K562 (cell line): ENCODE data around the gene FRRS1L. TPM values are rescaled to one million over a fixed set of nuclear protein-coding genes. Genes with fewer than 3 reads are reported as not detected.

ENCODE experiments used
- ATAC-seq: fragments of 200-7000 bp; cut with Tn5 transposase; 3 replicates; pipeline ENCODE4 v1.9.1; 2020; ENCODE audit warnings: moderate library complexity
- BruUV-seq: library from RNA; stranded (reverse); fragments of 400-500 nt; replicated peaks from 2 replicates; lab custom pipeline; 2021; lab: Mats Ljungman, UMichigan
- CTCF ChIA-PET: fragments of 300-600 bp; formaldehyde crosslinking; extraction: SDS; loops from one replicate; lab custom pipeline; 2021; ENCODE audit warnings: low intra/inter-chr PET ratio; lab: Yijun Ruan, JAX
- POLR2A ChIA-PET: fragments of 300-600, 350-650 bp; sonication (Branson Sonifier 250); formaldehyde crosslinking; extraction: SDS; loops from one replicate; lab custom pipeline; 2021; ENCODE audit warnings: antibody characterized with exemption, inconsistent platforms; lab: Yijun Ruan, JAX
- DNase-seq, 4 experiments: peaks; one replicate each; pipeline versions ENCODE4 v3.0.0 to v3.0.0-alpha.2; 2011 to 2018; ENCODE audit warnings: low spot score in 3 of 4, mixed read lengths in 3 of 4; ENCODE audit errors: extremely low read depth in 1 of 4
- FAIRE-seq: peaks from 2 replicates; lab custom pipeline; 2011; peaks lifted over from hg19 to GRCh38; lab: Jason Lieb, UNC
- H2AFZ ChIP-seq: 2 replicates; pipeline ENCODE4 v1.6.0; 2011; ENCODE audit warnings: low read depth, low read length, control low read depth, inconsistent platforms
- H3K27ac ChIP-seq: fragments of 200-600 bp; 3 replicates; pipeline ENCODE4 v1.8.0; 2011; ENCODE audit warnings: low read depth, mild to moderate bottlenecking, control low read depth, inconsistent platforms, low read length, moderate library complexity, mixed read lengths; ENCODE audit errors: extremely low read depth
- H3K27me3 ChIP-seq, 2 experiments: fragments of 300-600 bp in 1 of 2; 2 replicates in 1 of 2; 3 replicates in 1 of 2; pipeline versions ENCODE4 v1.6.0 to v1.8.0; 2011; ENCODE audit warnings: inconsistent platforms in 2 of 2, low read length in 2 of 2, mild to moderate bottlenecking in 1 of 2, mixed read lengths in 1 of 2, moderate library complexity in 1 of 2; ENCODE audit not compliant: control insufficient read depth in 2 of 2, insufficient read depth in 2 of 2
- H3K36me3 ChIP-seq: fragments of 300-600 bp; 3 replicates; pipeline ENCODE4 v1.8.0; 2011; ENCODE audit warnings: mild to moderate bottlenecking, low read length, inconsistent platforms; ENCODE audit not compliant: control insufficient read depth, insufficient read depth
- H3K4me1 ChIP-seq, 2 experiments: fragments of 200-600 bp in 1 of 2; replicated peaks in 1 of 2; 2 replicates in 1 of 2; 3 replicates in 1 of 2; pipeline versions ENCODE4 v1.5.1 to v1.8.0; 2011; ENCODE audit warnings: inconsistent platforms in 2 of 2, low read length in 2 of 2, mild to moderate bottlenecking in 1 of 2, mixed read lengths in 1 of 2, moderate library complexity in 1 of 2; ENCODE audit not compliant: control insufficient read depth in 2 of 2, insufficient read depth in 2 of 2
- H3K4me2 ChIP-seq: 2 replicates; pipeline ENCODE4 v1.6.1; 2011; ENCODE audit warnings: low read length, control low read depth, inconsistent platforms, mixed read lengths; ENCODE audit not compliant: insufficient read depth
- H3K4me3 ChIP-seq: fragments of 200-600 bp; sonication (generic), shearing (Covaris generic); 2 replicates; pipeline ENCODE4 v1.5.1; 2016; ENCODE audit warnings: control low read depth, inconsistent platforms
- H3K79me2 ChIP-seq: fragments of 200-600 bp; 3 replicates; pipeline ENCODE4 v1.8.0; 2011; ENCODE audit warnings: low read length, inconsistent platforms; ENCODE audit not compliant: control insufficient read depth, insufficient read depth
- H3K9ac ChIP-seq, 2 experiments: 2 replicates each; pipeline versions ENCODE4 v1.6.0 to v1.6.1; 2011; ENCODE audit warnings: low read depth in 2 of 2, low read length in 2 of 2, control low read depth in 1 of 2, inconsistent platforms in 1 of 2, mild to moderate bottlenecking in 1 of 2, mixed read lengths in 1 of 2; ENCODE audit not compliant: insufficient read depth in 1 of 2
- H3K9me1 ChIP-seq: one replicate; pipeline ENCODE4 v1.6.0; 2011; ENCODE audit warnings: inconsistent platforms, mild to moderate bottlenecking, low read length, moderate library complexity; ENCODE audit not compliant: control insufficient read depth, insufficient read depth
- H3K9me3 ChIP-seq: replicated peaks from 2 replicates; pipeline ENCODE4 v1.5.1; 2011; ENCODE audit warnings: low read depth, low read length, inconsistent platforms; ENCODE audit not compliant: control insufficient read depth, insufficient read depth
- H4K20me1 ChIP-seq: replicated peaks from 2 replicates; pipeline ENCODE4 v1.6.1; 2011; ENCODE audit warnings: low read length, inconsistent platforms, mixed read lengths; ENCODE audit not compliant: control insufficient read depth, insufficient read depth
- HLTF ChIP-seq: fragments of 450-650 bp; IDR thresholded peaks from 2 replicates; pipeline ENCODE4 v1.6.1; 2016
- JUNB ChIP-seq: fragments of 450-650 bp; formaldehyde crosslinking; conservative IDR thresholded peaks from 2 replicates; pipeline ENCODE4 v1.4.0; 2020; ENCODE audit warnings: mild to moderate bottlenecking
- KLF10 ChIP-seq: fragments of 250-450 bp; sonication (Bioruptor Pico); IDR thresholded peaks from 2 replicates; pipeline ENCODE4 v1.6.1; 2021; ENCODE audit warnings: matching md5 sums
- SPI1 ChIP-seq: IDR thresholded peaks from 2 replicates; pipeline ENCODE4 v1.6.1; 2011; ENCODE audit warnings: low read depth, low read length, control low read depth, borderline replicate concordance
- ZNF175 ChIP-seq: fragments of 200-800 bp; sonication (Bioruptor generic); IDR thresholded peaks from 2 replicates; pipeline ENCODE4 v1.6.1; 2016; ENCODE audit warnings: low read depth, mild to moderate bottlenecking, missing genetic modification characterization, missing compliant biosample characterization
- ZNF408 ChIP-seq: fragments of 250-450 bp; sonication (Bioruptor Pico); IDR thresholded peaks from 2 replicates; pipeline ENCODE4 v1.4.0; 2020; ENCODE audit warnings: low read depth, mild to moderate bottlenecking, moderate library complexity
- ZNF778 ChIP-seq: fragments of 450-650 bp; formaldehyde crosslinking; IDR thresholded peaks from 2 replicates; pipeline ENCODE4 v1.4.0; 2020; ENCODE audit warnings: mild to moderate bottlenecking, moderate library complexity
- WGBS: fragments of 100-300 bp; shearing (Covaris generic); methylation state at CpG from one replicate; pipeline ENCODE4 v1.1.6; 2016; ENCODE audit warnings: low coverage, mixed read lengths; ENCODE audit not compliant: insufficient coverage; ENCODE audit errors: missing lambda C conversion rate; 5-methylcytosine and 5-hydroxymethylcytosine counted together
- in situ Hi-C: fragments of 300-500 bp; cut with MboI; formaldehyde crosslinking; loops from 4 replicates; pipeline ENCODE4 v1.15.0; 2018; ENCODE audit warnings: inconsistent platforms, mixed read lengths
- intact Hi-C: fragments of 100-400 bp; cut with micrococcal nuclease; formaldehyde crosslinking; loops from 2 replicates; pipeline ENCODE4 v1.14.2; 2022
- polyA plus RNA-seq, 8 experiments: library from polyadenylated mRNA; depleted of rRNA in 4 of 8; stranded (reverse) in 5 of 8; unstranded in 3 of 8; fragments of >200 nt; fragmentation: Nextera tagmentation in 2 of 8; fragmentation: Illumina TruSeq in 1 of 8; extraction: Ambion mirVana in 2 of 8; extraction: Trizol in 1 of 8; gene quantifications; 2 replicates each; pipeline versions ENCODE4 v1.2.1 to v1.2.3, GENCODE V29; 2011 to 2014; ENCODE audit warnings: inconsistent platforms in 1 of 8, missing spikeins in 1 of 8
- total RNA-seq, 7 experiments: library from RNA; depleted of rRNA in 6 of 7; stranded (reverse); fragments of >200 nt in 6 of 7; fragmentation: Illumina TruSeq in 2 of 7; extraction: Trizol in 2 of 7; gene quantifications; 2 replicates each; pipeline versions ENCODE4 v1.2.1 to v1.2.3, GENCODE V29; 2011 to 2021; ENCODE audit warnings: low replicate concordance in 1 of 7
- TF ChIP-seq, protein P1 (sequence below): IDR thresholded peaks from 2 replicates; pipeline ENCODE4 v1.6.1; 2014; ENCODE audit warnings: antibody characterized with exemption
- TF ChIP-seq, protein P2 (sequence below), 3 experiments: fragments of 200-800 bp in 1 of 3; fragments of 250-450 bp in 1 of 3; fragments of 450-650 bp in 1 of 3; sonication (Bioruptor Pico) in 1 of 3; sonication (Bioruptor generic) in 1 of 3; formaldehyde crosslinking in 1 of 3; IDR thresholded peaks; 2 replicates each; pipeline versions ENCODE4 v1.6.1 to v1.8.0; 2016 to 2022; ENCODE audit warnings: mild to moderate bottlenecking in 2 of 3, missing genetic modification characterization in 2 of 3, missing compliant biosample characterization in 1 of 3, moderate library complexity in 1 of 3
- TF ChIP-seq, protein P3 (sequence below): sonication (generic); formaldehyde crosslinking; IDR thresholded peaks from 2 replicates; pipeline ENCODE4 v1.8.0; 2023; ENCODE audit warnings: mild to moderate bottlenecking, missing genetic modification reagents

FRRS1L gene
- total and polyA plus RNA-seq, 9 of the 15 experiments (the other 6 are each of a cell fraction or from before 2014, with no cell fraction given): under 0.01 to 0.04 (median 0.03) TPM; not detected in 5

DNA sequence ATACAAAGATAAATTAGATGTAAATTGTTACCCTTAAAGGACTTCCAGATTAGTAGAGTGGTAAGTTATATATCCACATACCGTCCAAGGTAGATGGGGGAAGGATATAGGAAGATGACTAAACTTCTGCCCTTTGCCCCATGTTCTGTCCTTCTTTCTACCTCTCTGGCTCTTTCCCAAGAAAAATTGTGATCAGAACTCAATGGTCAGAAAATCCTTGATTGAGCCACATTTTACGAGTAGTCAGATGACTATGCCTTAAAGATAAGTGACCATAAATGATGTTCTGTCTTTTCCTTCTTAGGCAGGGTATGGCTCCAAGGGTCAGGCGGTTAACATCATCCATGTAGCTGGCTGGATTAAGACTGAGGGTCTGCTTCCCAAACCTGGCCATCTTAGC, 4.4 kb downstream of the FRRS1L start (continued):
- no peak for TF ChIP-seq ZNF778 (CRISPR knock-in tag)
- TF ChIP-seq, protein P1, sequence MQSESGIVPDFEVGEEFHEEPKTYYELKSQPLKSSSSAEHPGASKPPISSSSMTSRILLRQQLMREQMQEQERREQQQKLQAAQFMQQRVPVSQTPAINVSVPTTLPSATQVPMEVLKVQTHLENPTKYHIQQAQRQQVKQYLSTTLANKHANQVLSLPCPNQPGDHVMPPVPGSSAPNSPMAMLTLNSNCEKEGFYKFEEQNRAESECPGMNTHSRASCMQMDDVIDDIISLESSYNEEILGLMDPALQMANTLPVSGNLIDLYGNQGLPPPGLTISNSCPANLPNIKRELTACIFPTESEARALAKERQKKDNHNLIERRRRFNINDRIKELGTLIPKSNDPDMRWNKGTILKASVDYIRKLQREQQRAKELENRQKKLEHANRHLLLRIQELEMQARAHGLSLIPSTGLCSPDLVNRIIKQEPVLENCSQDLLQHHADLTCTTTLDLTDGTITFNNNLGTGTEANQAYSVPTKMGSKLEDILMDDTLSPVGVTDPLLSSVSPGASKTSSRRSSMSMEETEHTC: no peak
- TF ChIP-seq, protein P2, sequence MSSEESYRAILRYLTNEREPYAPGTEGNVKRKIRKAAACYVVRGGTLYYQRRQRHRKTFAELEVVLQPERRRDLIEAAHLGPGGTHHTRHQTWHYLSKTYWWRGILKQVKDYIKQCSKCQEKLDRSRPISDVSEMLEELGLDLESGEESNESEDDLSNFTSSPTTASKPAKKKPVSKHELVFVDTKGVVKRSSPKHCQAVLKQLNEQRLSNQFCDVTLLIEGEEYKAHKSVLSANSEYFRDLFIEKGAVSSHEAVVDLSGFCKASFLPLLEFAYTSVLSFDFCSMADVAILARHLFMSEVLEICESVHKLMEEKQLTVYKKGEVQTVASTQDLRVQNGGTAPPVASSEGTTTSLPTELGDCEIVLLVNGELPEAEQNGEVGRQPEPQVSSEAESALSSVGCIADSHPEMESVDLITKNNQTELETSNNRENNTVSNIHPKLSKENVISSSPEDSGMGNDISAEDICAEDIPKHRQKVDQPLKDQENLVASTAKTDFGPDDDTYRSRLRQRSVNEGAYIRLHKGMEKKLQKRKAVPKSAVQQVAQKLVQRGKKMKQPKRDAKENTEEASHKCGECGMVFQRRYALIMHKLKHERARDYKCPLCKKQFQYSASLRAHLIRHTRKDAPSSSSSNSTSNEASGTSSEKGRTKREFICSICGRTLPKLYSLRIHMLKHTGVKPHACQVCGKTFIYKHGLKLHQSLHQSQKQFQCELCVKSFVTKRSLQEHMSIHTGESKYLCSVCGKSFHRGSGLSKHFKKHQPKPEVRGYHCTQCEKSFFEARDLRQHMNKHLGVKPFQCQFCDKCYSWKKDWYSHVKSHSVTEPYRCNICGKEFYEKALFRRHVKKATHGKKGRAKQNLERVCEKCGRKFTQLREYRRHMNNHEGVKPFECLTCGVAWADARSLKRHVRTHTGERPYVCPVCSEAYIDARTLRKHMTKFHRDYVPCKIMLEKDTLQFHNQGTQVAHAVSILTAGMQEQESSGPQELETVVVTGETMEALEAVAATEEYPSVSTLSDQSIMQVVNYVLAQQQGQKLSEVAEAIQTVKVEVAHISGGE (CRISPR knock-in tag; IDR thresholded peaks at IDR 0.05): no peak
- no peak for TF ChIP-seq HLTF
- TF ChIP-seq, all 486 proteins: peak for 0

DNA sequence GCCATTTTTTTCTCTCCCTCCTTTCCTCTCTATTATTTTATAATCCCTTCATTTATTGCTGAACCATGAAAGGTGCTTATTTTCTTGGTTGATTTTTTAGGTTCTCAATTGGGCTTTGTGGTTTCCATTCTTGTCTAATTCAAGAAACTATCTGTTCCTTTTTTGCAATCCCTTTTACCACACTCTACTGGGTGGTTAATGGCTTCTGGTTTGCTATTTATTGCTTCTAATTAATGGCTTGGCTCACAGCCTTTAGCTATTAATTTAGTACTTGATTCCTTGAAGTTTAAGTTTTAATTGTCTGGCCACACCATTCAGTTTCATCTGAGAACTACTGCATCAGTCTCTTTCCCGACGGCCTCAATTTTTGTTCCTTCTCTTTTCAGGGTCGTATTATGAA, 5.6 kb downstream of the FRRS1L start:
- H3K4me1 ChIP-seq: peaks cover 0 to 3% of the 10 kb centered on the region in 2 experiments; a peak in 3 of 5 replicates
- H3K79me2 ChIP-seq: no peaks in the 10 kb centered on the region
- H3K9me3 ChIP-seq: 0 out of 2 replicates have a peak, but pooled peaks cover 2% of the 10 kb centered on the region
- ATAC-seq (no peak), DNase-seq (no peak), FAIRE-seq (no peak)
- BruUV-seq: no TSS peak
- no peak overlapping the region for H3K4me2 ChIP-seq
- ChIA-PET POLR2A (interaction anchor here (0.6 kb wide), 2 partner anchors 93 to 151 kb away, joined by 3 to 4 read pairs; no protein-coding TSS in a partner anchor), CTCF (no interaction called here)
- no peak overlapping the region for H3K27ac ChIP-seq
- no peaks in the 10 kb centered on the region for H3K9me1 ChIP-seq
- H3K36me3 ChIP-seq: no peaks in the 10 kb centered on the region
- H4K20me1 ChIP-seq: no peaks in the 10 kb centered on the region
- H3K9ac ChIP-seq: no peak overlapping the region
- 46% methylated on average over 3 of the region's 3 CpGs for WGBS
- no peaks in the 10 kb centered on the region for H3K27me3 ChIP-seq
- no peak overlapping the region for H3K4me3 ChIP-seq
- in situ Hi-C loops: no loop called here
- no peak overlapping the region for H2AFZ ChIP-seq
- intact Hi-C loops: no loop called here
- no peak for TF ChIP-seq SPI1
- TF ChIP-seq JUNB (CRISPR knock-in tag): no peak
- TF ChIP-seq ZNF408 (CRISPR knock-in tag): no peak
- TF ChIP-seq, protein P3, sequence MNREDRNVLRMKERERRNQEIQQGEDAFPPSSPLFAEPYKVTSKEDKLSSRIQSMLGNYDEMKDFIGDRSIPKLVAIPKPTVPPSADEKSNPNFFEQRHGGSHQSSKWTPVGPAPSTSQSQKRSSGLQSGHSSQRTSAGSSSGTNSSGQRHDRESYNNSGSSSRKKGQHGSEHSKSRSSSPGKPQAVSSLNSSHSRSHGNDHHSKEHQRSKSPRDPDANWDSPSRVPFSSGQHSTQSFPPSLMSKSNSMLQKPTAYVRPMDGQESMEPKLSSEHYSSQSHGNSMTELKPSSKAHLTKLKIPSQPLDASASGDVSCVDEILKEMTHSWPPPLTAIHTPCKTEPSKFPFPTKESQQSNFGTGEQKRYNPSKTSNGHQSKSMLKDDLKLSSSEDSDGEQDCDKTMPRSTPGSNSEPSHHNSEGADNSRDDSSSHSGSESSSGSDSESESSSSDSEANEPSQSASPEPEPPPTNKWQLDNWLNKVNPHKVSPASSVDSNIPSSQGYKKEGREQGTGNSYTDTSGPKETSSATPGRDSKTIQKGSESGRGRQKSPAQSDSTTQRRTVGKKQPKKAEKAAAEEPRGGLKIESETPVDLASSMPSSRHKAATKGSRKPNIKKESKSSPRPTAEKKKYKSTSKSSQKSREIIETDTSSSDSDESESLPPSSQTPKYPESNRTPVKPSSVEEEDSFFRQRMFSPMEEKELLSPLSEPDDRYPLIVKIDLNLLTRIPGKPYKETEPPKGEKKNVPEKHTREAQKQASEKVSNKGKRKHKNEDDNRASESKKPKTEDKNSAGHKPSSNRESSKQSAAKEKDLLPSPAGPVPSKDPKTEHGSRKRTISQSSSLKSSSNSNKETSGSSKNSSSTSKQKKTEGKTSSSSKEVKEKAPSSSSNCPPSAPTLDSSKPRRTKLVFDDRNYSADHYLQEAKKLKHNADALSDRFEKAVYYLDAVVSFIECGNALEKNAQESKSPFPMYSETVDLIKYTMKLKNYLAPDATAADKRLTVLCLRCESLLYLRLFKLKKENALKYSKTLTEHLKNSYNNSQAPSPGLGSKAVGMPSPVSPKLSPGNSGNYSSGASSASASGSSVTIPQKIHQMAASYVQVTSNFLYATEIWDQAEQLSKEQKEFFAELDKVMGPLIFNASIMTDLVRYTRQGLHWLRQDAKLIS (CRISPR knock-in tag): no peak
- no peak for TF ChIP-seq KLF10 (CRISPR knock-in tag)
- TF ChIP-seq ZNF175 (CRISPR knock-in tag): no peak
